ENCODE results near the gene KCTD16.

KCTD16 gene

DNA sequence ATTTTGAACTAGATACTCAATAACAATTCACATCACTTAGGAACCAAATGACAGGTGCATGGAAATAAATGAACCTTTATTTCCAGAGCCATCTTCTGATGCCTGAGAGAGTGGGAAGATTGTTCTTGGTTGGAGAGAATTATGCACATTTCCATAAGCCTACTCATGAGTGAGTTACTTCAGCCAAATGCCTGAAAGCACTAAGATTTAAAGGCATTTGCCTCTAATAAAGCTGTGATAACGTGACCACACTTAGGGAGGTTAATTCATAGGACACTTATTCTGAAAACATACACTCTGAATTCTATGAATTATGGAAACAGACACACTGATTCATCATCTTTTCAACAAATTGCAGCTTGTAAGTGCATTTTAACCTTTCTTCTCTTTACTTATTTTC is 40.0 kb downstream of the KCTD16 start:
- no peak for DNase-seq

- no peak for DNase-seq
Measured at GRCh38 chr5:144219869-144220268, 49.2 kb downstream of the KCTD16 start.

- no peak for DNase-seq
Measured at GRCh38 chr5:144227363-144227999, 56.8 kb downstream of the KCTD16 start.

DNA sequence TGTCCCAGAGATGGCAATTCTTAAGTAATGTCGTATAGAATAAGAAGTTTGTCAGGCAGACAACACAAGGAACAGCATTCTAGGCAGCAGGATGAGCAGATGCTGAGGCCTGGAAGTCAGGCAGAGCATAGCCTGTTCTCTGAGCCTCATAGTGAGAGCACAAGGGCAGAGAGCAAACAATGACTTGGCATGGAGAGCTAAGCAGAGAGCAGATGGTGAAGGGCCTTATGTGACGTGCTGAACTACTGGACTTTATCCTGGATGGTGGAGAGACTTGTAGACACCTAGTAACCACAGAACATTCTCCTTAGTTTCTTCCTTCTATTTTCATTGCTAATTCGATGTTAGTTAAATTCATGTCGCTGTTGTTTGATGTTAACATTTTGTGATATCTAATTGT is 60.1 kb downstream of the KCTD16 start:
- DNase-seq: no peak

- DNase-seq: no peak
Measured at GRCh38 chr5:144232285-144232684, 61.6 kb downstream of the KCTD16 start.

GRCh38 chr5:144236499-144236898 is 65.8 kb downstream of the KCTD16 start:
- no peak for DNase-seq

DNA sequence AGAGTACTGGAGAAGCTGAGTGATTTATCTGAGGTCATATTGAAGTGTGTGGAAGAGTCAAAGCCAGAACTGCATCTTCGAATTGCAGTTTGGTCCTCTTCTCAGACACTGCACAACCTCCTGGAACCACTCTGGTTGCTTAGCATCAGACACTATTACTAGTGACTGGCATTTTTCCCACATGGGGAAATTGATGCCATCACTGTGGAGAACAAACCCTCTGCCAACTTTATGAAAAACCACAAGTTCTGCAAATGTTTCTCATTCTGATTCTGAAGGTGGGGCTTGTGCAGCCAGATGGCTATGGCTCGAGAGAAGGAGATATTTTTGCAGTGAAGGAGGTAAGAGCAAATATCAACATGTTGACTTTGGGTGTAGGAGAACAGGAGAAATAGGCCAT is 67.2 kb downstream of the KCTD16 start:
- DNase-seq: no peak

DNA sequence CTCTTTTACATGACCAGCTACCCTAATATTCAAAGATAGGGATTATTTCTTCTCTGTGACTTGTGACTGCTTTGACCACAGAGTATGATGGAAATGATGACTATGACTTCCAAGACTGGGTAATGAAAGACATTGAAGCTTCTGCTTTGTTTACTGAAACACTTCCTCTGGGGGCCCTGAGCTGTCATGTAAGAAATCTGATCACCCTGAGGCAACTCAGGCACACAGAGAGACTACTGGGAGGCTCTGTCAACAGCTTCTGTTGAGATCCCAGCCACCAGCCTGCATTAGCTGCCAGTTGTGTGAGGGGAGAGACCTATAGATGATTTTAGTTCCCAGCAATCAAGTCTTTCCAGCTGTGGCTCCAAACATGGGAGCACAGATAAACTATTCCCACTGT is 76.5 kb downstream of the KCTD16 start:
- DNase-seq: no peak

DNA sequence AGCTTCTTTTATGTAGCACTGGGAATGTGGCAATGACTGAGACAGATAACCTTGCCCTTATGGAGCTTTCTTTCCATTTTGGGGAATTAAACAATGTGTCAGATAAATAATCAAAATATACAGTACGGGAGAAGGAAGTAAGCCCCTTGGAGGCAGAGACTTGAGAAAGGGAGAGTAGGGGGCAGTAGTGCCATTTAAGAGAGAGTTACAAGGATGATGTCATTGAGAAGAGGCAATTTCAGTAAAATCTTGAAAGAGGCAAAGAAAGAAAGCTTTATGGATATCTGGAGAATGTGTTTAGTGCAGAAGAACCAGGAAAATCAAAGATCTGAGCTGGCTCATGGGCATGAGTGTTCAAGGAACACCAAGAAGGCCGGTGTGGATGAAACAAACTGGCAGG is 77.3 kb downstream of the KCTD16 start:
- DNase-seq: no peak

GRCh38 chr5:144249755-144250464 is 79.2 kb downstream of the KCTD16 start:
- DNase-seq: no peak

DNA sequence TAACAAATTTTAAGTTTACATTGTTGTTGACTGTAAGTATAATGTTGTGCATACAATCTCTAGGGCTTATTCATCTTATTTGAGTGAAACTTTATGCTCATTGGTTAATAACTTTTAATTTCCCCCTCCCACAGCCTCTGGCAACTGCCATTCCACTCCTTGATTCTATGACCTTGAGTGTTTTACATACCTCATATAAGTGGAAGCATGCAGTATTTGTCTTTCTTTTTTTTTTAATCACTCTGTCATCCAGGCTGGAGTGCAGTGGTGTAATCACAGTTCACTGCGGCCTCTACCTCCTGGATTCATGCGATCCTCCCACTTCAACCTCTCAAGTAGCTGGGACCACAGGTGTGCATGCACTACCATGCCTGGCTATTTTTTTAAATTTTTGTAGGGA is 83.9 kb downstream of the KCTD16 start:
- no peak for DNase-seq

- DNase-seq: no peak
Measured at GRCh38 chr5:144260121-144260520, 89.4 kb downstream of the KCTD16 start.

DNA sequence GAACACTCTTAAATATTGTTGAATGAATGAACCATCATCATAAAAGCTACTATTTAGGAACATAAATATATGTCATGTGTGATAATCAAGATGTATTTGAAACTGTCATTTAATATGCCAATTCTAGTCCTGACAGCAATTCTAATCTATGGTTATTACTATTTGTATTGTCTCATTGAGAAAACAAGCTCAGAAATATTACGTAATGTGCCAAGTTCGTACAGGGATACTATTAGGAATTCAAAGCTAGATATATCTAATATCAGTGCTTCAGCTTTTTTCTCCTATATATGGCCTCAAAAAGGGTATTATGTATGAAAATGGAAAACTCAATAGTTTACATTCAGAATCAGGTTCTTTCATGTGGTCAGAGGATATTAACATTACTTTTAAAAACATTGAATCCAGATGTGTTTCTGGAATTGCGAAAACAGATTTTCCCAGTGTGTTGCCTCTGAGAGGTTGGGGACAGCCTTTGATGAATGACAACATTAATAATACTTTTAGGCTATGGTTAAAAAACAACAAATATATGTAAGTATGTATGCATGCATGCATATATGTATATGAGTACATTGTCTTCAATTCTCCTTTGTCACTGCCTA is 95.1 kb downstream of the KCTD16 start:
- no peak for DNase-seq

GRCh38 chr5:144267961-144268513 is 97.4 kb downstream of the KCTD16 start:
- DNase-seq: no peak

DNA sequence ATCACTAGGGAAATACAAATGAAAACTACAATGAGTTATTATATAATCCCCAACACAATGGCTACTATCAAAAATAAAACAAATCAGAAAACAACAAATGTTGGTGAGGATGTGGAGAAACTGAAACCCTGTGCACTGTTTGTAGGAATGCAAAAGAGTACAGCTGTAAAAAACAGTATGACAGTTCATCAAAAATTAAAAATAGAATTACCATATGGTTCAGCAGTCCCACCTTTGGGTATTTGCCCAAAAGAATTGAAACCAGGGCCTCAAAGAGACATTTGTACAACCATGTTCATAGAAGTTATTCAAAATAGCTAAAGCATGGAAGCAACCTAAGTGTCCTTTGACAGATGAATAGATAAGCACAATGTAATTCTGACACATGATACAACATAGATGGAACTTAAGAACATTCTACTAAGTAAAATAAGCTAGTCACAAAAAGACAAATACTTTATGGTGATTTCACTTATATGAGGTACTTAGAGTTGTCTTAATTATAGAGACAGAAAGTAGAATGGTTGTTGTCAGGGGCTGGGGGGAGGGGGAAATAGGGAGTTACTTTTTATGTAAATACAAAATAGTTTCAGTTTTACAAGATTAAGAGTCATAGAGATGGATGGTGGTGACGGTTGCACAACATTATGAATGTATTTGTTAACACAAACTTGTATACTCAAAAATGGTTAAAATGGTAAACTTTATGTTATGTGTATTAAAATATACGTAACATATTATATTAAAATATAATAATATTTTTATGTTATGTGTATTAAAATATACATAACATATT is 102.8 kb downstream of the KCTD16 start:
- no peak for DNase-seq

- DNase-seq: no peak
Measured at GRCh38 chr5:144275329-144275728, 104.7 kb downstream of the KCTD16 start.

DNA sequence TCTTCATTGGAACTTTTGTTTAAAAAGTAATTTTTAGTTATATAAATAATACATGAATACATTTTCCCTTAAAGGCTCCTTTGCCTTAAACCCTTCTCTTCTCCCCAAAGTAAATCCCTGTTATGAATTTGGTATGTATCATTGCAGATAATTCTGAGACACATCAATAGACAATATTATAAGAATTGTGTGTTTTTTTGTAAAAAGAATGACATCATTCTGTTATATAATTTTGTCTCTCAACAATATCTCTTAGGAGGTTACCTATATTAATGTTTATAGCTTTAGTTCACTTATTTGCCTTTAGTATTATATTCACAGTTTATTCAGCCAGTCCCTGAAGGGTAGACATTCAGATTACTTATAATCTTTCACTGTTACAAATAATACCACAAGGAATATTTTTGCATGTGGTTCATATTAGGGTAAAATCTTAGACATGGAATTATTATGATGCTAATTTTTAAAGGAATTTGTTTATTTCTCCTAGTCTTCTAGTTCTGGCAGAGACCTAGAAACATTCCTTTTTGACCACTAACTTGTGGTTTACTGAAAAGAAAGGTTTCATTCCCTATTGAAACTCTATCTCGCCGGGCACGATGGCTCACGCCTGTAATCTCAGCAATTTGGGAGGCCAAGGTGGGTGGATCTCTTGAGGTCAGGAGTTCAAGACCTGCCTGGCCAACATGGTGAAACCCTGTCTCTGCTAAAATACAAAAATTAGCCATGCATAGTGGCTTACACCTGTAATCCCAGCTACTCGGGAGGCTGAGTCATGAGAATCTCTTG is 105.6 kb downstream of the KCTD16 start:
- no peak for DNase-seq

GRCh38 chr5:144281784-144282183 is 111.1 kb downstream of the KCTD16 start:
- no peak for DNase-seq

DNA sequence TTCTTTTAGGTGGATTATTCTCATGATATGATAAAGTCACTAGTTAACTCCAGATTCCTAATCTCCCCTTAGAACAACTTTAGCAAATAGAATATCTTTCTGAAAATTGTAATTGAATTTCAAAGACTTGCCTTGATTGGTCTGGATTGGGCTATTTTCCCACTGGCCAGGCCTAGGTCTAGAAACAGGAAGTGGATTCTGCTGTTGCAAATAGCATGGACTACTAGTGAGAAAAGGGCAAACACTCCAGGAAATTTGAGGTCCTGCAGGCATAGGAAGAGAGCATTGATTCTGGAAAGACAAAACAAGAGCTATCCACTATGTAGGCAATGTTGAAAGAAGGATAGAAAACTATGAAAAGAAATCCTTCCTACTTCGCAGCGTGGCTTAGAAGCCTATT is 113.4 kb downstream of the KCTD16 start:
- no peak for DNase-seq

DNA sequence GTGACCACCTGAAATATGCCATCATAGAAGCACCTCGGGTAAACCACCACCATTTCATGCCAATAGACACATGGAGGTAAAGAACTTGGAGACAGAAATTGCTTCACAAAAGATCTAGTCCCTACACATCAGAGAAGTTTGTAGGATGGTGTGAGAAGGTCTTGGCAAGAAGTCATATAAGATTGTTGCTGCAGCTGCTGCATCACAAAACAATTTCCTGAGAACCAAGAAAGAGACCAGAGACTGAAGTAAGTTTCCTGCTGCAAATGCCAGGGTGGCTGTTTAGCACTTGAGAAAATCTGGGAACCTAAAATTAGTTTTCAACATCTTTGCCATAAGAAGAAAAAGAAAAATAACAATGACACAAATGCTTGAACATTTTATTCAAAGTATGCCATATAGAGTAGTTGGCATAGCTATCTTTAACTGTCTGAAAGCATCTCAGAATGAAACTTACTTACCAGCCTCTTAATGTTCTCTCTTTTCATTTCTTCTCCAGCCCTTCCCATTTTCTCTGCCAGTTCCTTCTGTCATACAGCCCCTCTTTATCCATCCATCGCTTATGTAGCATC is 114.3 kb downstream of the KCTD16 start:
- no peak for DNase-seq

GRCh38 chr5:144289277-144289676 is 118.6 kb downstream of the KCTD16 start:
- DNase-seq: no peak

- DNase-seq: no peak
Measured at GRCh38 chr5:144292029-144292428, 121.4 kb downstream of the KCTD16 start.

Data from stimulated activated CD4-positive, alpha-beta T cell treated with anti-CD3 and anti-CD28 coated beads, Interleukin-1b, Interleukin-23, amount 100 ng/mL, for 48 hours (primary cell).